NB4 (cell line): ENCODE results near the gene CRISP2.

Experiments
- CTCF ChIP-seq: IDR thresholded peaks from one replicate; pipeline ENCODE4 v1.5.1; 2012; ENCODE audit warnings: low read depth, low read length
- MAX ChIP-seq: IDR thresholded peaks from 2 replicates; pipeline ENCODE4 v1.6.1; 2011; ENCODE audit warnings: low read depth, low read length
- MYC ChIP-seq: IDR thresholded peaks from 2 replicates; pipeline ENCODE4 v1.6.1; 2011; ENCODE audit warnings: low read depth, low read length
- POLR2A ChIP-seq: IDR thresholded peaks from 2 replicates; pipeline ENCODE4 v1.6.1; 2011; ENCODE audit warnings: mild to moderate bottlenecking; ENCODE audit not compliant: insufficient read length; ENCODE audit errors: extremely low read depth

GRCh38 chr6:49739423-49739822 is 26.1 kb upstream of the CRISP2 start:
- TF ChIP-seq CTCF (no peak), POLR2A (no peak), MYC (no peak), MAX (no peak)
